DLD1 (cell line): Measurements from ENCODE around the gene COMMD9.

Experiments
- in situ Hi-C: cut with HindIII; loops from 2 replicates; pipeline ENCODE4 v1.10.0; 2017; ENCODE audit warnings: low sequenced_read_pairs

Gene COMMD9

GRCh38 chr11:36228689-36229088, 60.5 kb downstream of the COMMD9 start:
- in situ Hi-C loops = no loop called here

- in situ Hi-C loops = no loop called here
Measured at GRCh38 chr11:36227044-36227443, 62.2 kb downstream of the COMMD9 start.

GRCh38 chr11:36224209-36224882, 64.9 kb downstream of the COMMD9 start:
- in situ Hi-C loops = no loop called here

GRCh38 chr11:36222831-36223635, 66.2 kb downstream of the COMMD9 start:
- in situ Hi-C loops = no loop called here
